Measurements from ENCODE around the gene TMEM181. TPM values are rescaled to one million over a fixed set of nuclear protein-coding genes. Genes with fewer than 3 reads are reported as not detected.

Gene TMEM181
- total RNA-seq: 29.0 and 37.9 TPM in 2 replicates

DNA sequence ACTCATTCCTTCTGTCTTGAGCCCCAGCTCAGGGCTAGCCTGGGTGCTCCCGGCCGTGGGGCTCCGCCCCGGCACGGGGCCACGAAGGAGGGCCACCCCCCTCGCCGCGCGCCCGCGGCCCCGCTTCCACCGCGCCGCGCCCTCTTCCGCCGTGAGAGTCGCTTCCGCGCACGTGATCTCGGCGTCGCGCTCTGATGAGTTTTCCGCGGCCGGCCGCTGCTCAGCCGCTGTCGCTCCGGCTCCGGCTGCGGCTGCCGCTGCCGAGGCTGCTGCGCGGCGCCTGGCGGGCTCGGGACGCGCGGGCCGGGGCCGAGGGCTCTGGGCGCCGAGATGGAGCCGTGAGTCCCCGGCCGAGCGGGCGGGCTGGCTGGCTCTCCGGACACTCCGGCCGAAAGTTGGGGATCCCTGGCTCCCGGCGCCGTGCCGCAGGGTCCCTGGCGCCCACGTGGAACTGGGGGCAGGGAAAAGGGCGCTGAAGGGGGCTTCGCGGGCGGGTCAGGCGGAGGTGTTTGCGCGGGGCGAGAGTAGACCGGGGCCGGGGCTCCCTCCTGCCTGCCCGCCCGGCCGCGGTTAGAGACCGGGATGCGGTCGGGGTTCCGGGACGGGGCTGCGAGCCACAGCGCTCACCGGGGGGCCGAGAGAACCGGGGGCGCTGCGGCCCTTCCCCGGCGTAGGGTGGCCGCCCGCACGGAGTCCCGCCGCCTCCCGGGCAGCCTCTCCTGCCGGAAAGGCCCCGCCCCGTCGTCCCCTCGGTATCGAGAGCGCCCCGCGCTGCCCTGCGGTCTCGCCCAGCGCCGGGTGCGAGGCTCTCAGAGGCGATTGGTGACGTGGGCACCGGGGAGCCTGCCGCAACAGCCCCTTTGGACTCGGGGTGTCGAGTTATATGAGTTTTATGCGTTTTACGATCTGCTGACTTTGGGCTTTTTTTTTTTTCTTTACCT is at the start of gene TMEM181:
Gene TMEM181, plus strand, starts transcription at position 197 of the 941 bp plus-strand sequence. Its CDS starts 134 bp downstream, at position 331.

DNA sequence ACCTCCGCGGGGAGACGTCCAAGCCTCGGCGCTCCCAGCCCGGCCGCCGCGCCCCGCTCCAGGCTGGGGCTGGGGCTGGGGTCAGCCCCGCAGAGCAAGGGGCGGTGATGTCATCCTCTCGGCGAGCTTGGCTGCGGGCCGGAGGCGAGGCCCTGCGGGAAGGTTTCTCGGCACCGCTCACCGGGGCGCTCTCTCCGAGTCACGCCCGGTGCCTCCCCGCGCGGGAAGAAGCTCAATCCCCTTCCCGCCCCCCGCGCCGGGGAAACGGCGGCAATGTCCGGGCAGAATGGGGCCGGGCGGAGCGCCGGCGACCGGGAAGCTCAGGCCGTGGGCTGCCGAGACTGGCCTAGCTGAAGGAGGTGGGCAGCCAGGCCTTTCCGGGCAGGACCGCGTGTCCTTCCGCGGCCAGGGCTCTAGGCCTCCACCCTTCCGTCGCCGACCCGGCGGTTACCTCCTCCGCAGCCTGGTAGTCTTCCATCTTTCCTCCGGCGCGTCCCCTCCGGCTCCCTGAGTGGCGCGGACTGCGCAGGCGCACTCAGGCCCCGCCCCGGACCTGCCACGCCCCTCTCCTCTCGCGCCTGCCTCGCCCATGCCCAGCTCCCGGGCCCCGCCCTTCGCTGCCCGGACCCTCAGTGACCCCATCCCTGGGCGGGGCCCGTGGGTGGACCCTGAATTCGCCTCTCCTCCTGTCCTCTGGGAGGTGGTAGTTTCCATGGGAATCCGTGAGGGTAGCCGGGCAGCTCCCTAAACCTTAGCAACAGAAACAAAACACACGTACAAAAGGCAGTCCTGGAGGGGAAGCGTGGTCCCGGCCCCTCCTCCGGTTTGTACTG is 84.6 kb downstream of the TMEM181 start, which contains the start of gene DYNLT1:
Gene DYNLT1, minus strand, starts transcription at position 513 of the 833 bp plus-strand sequence. Its CDS starts 35 bp downstream, at position 478.

DNA sequence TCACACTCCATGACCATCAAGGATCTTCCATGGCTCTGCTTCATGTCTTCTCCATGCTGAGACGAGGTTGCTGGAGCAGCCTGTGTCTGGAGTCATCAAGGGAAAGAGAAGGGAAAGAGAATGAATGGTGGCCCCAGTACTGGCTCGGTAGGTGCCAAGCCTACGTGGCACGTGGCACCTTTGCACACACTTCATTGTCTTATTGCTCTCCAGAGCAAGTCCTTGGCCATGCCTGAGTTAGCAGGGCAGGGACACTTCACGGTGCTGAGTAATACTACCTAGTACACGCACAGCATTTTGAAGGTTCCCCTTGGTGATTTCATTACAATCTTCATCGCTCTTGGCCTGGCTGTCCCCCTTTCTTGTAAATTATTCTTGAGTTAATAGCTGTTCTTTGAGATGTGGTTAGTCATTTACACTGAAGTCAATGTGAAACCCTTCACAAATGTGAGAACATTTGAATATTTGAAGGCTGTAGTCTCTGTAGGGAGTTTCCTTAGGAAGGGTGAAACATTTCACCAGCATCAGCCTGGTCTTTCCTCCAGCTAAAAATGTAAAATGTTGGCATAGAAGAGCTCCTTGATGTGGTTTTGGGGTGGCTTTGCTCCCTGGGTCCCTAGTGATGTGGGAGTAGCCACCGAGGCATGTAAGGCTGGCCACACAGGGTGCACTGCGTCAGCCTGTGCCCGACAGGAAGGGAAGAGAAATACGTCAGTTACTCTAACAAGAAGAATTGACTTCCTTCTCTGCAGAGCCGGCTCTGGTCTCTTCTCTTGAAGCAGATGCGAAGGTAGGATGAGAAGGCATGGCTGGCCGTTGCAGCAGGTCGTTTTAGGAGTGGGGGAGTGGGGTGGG is 89.6 kb downstream of the TMEM181 start, which contains the start of gene SYTL3:
Gene SYTL3, plus strand, starts transcription at position 766 of the 855 bp plus-strand sequence. CDS start 13,215 bp downstream, outside the sequence.

Small RNA genes within 50 kb of the gene (small RNA-seq; reads per million reads assigned to genes)
- gene MIR7161: not detected

Other genes with a start within 250 kb of the TMEM181 start
- 84.1 and 97.4 TPM in 2 replicates for gene TULP4, start 247.6 kb upstream of the TMEM181 start, total RNA-seq
- gene DYNLT1, start 84.7 kb downstream of the TMEM181 start, total RNA-seq: 34.0 and 50.0 TPM in 2 replicates
- gene SYTL3, start 90.0 kb downstream of the TMEM181 start, total RNA-seq: 0.37 and 1.6 TPM in 2 replicates

Data from subcutaneous preadipocyte (primary cell).